GM13976 (cell line): ENCODE measurements around the gene PLEKHS1.

Experiments used
- DNase-seq: peaks from one replicate; pipeline ENCODE4 v3.0.0; 2012; ENCODE audit warnings: low spot score
- in situ Hi-C: fragments of 300-500 bp; cut with MboI; formaldehyde crosslinking; loops from one replicate; pipeline ENCODE4 v1.12.0; 2022; ENCODE audit warnings: low sequenced_read_pairs, mixed read lengths, inconsistent platforms; ENCODE audit not compliant: unreplicated experiment
- TF ChIP-seq, protein P1 (sequence below): IDR thresholded peaks from 2 replicates; pipeline ENCODE4 v1.5.1; 2012; ENCODE audit warnings: borderline replicate concordance, mild to moderate bottlenecking; ENCODE audit not compliant: insufficient read depth; ENCODE audit errors: extremely low read depth, missing control alignments, control extremely low read depth

PLEKHS1 gene

DNA sequence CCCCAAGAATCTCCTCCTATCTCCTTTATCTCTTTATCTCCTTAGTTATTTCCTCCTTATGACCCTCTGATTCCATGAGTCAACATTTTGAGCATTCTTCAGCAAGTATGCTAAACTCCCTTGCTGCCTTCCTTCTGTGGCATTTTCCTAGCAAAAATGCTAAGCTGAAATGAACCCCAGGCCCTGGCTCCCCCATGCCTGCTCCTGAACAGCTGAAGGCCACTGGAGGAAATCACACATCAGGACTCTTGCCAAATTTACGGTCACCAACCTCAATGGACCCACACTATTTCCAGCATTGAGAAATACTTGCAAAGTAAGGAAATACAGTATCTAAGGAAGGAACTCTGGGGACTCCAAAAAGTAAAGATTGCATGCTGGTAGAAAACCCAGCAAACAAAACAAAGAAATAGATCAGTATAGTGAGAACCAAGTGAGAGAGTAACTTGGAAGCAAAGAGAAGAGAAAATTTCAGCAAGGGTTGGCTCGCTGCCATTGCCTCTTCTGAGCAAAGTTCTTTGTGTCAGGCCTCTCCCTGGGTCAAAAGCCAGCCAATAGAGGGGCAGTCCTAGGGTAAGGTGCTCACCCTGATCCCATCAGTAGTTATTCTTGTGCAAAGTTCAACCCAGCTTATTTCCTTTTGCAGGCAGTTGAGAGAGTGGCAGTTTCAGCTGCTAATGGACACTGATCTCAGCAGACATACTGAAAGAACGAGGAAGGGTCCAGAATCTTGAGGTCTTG is 5.1 kb upstream of the PLEKHS1 start:
- TF ChIP-seq, protein P1, sequence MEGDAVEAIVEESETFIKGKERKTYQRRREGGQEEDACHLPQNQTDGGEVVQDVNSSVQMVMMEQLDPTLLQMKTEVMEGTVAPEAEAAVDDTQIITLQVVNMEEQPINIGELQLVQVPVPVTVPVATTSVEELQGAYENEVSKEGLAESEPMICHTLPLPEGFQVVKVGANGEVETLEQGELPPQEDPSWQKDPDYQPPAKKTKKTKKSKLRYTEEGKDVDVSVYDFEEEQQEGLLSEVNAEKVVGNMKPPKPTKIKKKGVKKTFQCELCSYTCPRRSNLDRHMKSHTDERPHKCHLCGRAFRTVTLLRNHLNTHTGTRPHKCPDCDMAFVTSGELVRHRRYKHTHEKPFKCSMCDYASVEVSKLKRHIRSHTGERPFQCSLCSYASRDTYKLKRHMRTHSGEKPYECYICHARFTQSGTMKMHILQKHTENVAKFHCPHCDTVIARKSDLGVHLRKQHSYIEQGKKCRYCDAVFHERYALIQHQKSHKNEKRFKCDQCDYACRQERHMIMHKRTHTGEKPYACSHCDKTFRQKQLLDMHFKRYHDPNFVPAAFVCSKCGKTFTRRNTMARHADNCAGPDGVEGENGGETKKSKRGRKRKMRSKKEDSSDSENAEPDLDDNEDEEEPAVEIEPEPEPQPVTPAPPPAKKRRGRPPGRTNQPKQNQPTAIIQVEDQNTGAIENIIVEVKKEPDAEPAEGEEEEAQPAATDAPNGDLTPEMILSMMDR = no peak
- in situ Hi-C loops = no loop called here
- DNase-seq = no peak

DNA sequence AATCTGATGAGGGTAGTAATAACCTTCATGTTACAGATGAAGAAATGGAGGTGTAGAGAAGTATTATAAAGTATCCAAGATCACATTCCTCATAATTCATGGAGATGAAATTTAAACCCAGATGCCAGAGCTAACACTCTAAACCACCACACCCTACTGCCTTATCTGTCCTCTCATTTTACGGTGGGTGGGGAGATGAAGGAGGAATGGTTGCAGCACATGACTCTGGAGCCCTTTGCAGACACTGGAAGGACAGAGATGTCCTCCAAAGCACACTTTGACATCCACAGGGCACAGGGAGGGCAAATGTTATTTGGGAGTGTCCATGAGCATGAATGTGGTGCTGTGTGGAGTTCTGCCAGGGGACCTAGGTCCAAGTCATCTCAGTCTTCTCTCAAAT is 1.1 kb downstream of the PLEKHS1 start:
- in situ Hi-C loops = no loop called here
- TF ChIP-seq, protein P1 = no peak
- no peak for DNase-seq

DNA sequence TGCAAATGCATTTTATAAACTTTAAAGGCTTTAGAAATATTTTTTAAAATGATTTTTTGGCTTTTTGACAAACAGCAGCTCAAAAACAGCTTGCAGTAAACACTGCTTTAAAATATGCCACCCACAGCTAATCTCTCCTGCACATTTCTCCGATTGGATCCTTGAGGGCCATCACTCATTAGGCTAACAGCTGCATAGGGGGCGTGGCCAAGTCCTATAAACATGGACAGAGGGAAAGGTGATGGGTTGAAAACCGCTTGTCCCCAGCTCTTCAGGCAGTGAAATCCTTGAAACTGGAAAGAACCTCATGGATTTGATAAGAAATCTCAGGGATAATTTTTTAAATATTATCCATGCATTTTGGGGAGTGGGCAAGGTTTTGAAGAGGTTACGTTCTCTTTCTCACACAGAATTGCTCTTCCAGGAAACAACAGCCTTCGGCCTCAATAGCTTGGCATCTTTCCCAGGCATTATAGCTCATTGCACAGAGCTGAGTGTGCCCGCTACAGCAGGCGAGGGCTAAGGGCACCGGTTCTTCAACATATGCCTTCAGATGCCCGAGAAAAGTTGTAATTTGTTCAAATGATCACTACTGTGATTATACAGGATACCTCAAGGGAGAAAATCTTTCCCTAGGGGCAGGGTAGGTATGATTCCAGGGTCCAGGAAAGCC is 1.7 kb downstream of the PLEKHS1 start:
- TF ChIP-seq, protein P1 = no peak
- in situ Hi-C loops = no loop called here
- no peak for DNase-seq

DNA sequence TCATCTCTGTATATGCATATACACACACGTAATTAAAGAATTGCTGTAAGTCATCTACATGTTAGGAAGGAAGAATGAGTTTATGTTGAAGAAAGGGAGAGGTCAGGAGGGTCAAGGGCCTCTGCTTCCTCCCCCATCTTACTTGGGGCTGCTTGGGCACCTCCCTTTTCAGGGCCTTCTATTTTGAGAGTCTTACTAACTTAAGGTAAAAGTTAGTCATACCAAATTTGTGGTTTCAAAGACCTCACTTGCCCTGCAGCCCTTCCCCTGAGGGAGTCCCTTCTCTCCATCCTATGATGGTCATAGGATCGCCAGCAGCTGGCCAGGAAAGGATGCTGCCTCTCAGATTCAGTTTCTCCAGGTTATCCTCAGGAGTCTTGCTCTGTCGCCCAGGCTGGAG is 2.6 kb downstream of the PLEKHS1 start:
- in situ Hi-C loops = no loop called here
- TF ChIP-seq, protein P1 = no peak

DNA sequence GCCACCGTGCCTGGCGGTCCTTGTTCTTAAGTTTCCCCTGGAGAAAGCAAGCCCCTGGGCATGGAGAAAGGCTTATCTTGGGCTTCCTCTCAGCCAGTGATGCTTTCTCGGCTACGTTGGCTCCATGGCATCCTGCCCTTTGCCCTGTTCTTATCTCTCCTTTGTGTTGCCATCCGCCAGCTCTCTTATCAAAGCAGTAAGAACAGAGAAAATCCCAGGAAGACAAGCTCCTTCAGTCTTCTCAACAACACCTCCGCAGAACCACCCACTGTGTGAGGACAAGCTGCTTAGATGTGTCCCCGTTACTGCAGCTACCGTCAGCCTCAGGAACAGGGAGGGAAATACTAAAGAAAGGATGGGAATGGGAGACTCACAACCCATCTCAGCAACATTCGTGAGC is 3.3 kb downstream of the PLEKHS1 start:
- in situ Hi-C loops = no loop called here
- TF ChIP-seq, protein P1 = no peak
- DNase-seq = no peak

More for the DNA sequence above, 2.6 kb downstream of the PLEKHS1 start:
- DNase-seq = no peak

DNA sequence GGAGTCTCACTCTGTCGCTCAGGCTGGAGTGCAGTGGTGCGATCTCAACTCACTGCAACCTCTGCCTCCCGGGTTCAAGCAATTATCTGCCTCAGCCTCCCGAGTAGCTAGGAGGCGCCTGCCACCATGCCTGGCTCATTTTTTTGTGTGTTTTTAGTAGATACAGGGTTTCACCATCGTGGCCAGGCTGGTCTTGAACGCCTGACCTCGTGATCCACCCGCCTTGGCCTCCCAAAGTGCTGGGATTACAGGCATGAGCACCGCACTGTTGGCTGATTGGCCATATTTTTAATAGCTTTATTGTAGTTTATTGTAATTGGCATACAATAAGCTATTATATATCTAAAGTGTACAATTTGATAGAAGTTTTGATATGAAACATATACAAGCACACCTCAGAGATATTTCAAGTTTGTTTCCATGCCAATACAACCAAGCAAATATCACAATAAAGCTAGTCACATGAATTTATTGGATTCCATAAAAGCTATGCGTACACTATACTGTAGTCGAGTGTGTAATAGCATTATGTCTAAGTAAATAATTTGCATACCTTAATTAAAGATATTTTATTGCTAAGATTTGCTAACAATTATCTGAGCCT is 5.6 kb downstream of the PLEKHS1 start:
- in situ Hi-C loops = no loop called here
- no peak for DNase-seq
- TF ChIP-seq, protein P1 = no peak
